UCSD-AML1 (cell line): Measurements from ENCODE around the gene MPIG6B.
A peak's percentile ranks its signal among the peaks of the same experiment; 100 is the strongest.

Source experiments
- DNase-seq: peaks from one replicate; lab custom pipeline; 2025; ENCODE audit not compliant: unreplicated experiment; lab: John Stamatoyannopoulos, UW

Gene MPIG6B

DNA sequence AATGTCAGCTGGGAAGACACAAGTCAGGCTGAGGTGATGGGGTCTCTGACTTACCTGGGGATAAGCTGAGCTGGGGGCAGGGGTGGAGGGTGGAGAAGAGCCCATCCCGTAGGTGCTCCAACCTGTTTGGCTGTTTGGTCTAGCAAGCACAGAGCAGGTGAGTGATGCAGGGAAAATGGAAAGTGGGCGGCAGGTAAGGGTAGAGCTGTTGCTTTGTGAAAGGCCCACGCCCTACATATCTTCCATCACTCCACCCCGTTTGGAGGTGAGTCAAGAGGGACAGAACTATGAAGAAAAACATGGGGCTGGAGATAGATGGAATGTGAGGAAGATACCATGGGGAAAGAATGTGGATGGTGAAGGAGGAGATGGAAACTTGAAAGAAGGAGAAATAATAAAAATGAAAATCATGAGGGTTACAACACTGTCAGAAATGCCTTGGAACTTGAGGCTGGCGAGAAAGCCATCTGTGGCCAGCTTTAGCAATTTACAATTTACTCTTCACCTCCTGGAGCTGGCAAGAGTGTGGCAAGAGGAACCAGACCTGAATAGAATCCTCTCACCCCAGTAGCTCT lies 2.9 kb upstream of the MPIG6B start:
- DNase-seq, result no peak

DNA sequence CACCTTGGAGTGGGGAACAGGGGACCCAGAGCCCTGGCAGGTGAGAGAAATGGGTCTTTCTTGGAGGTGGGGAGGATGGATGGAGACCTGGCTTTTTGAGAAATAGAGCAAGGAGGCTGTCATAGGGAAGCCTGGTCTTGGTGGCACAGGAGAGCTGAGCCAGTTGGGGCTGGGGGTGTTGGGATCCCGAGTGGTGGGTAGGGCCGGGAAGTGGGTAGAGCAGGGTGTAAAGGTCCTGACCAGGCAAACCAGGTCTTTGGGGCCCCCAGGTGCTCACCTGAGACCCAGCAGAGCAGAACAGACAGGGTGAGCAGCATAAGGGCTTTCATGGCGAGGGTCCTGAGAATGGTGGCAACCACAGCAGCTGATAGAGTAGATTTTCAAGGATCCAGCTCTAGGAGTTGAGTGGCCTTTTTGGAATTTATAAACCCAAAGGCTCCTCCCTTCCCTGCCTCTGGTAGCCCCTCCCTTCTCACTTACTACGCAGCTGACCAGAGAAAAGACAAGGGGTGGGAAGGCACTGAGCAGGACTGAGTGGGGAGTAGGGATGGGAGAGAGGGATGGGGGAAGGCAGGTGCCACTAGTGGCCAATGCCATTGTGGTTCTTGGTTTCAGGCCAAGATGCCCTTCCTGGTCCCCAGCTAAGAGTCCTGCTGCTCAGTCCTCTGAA lies 1.7 kb upstream of the MPIG6B start, which contains the start of gene LY6G6C:
Gene LY6G6C (minus strand): TSS at position 396 of the 670 bp plus-strand sequence. CDS start 67 bp downstream, at position 329.
- DNase-seq, result no peak

DNA sequence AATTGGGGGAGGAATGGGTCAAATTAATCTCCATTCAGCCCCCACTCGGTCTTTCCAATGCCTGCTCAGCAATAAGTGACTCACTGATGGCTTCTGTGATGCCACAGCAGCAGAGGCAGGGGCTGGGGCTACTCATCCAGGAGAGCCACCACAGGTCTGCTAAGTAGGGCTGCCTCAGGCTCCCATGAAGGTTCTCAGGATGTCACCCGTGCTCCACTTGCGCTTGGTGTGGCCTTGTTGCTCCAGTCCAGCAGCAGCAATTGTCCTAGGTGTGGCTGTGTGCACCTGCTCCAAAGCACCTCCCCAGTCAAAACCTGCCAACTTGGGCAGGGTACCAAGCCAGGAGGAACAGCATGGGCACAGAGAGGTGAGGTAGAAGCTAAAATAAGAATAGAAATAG lies 1.0 kb upstream of the MPIG6B start:
- no peak for DNase-seq

- no peak for DNase-seq
Observed at GRCh38 chr6:31723980-31724691, 963 bp downstream of the MPIG6B start.

DNA sequence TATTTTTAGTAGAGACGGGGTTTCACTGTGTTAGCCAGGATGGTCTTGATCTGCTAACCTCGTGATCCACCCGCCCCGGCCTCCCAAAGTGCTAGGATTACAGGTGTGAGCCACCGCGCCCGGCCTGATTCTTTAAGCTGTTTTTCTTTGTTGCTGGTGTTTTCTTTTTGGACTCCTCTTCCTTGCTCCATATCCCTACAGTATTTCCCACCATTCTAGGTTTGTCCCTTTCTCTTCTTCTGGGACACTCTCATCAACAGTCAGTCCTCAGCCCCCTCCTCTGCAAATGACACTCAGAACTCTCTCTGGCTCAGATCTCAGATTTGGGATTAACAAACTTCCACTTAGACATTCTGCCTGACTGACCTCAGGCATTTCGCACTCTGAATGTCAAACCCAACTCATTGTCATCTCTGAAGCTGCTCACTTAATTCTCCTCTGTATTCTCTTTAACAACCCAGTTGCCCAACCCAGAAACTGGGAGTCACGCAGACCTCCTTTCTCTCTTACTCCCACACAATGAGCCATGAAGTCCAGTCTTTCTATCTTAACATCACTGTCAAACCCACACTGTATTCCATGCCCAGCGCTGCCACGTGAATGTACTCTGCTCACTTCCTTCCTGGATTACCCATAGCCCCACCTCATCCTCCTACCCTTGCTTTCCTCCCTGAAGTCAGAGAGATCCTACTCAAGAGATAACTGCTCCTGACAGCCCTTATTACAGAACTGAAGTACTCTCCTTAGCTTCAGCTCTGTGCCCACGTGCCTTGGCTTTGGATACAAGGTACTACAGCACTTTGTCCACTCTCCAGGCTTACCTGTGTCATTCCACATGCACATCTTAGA lies 2.6 kb downstream of the MPIG6B start:
- peak; percentile 63 for DNase-seq

DNA sequence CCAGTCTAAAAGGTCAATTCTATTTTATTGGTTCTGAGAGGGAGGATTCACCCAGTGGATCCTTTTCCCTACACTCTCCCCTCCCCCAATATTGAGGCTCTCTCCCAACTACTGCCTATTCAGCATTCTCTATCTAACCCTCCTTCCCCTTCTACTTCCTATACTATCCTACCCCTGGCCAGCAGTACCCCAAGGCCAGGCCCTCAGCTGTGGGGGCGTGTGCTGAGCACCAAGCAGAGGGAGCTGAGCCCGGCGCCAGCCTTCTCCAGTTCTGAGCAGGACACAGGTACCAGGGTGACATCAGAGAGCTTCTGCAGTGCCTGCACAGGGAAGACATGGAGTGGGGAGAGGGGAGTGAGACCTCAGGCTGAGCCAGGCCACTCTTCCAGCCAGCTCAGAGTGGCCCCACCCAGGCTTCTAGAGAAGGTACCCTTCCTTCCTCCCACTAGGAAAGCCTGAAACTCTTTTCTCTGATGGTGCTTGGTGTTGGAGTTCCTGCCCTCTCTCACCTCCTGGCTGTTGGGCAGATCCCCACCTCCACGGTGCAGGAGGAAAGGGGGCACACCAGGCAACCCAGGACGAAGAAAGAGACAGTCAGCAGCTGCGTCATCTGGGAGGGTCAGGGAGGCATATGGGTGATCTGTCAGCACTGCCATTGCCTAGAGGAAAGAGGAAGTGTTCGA lies 4.0 kb downstream of the MPIG6B start:
- peak; percentile 71 for DNase-seq

GRCh38 chr6:31727717-31728671 lies 4.8 kb downstream of the MPIG6B start:
- no peak for DNase-seq

GRCh38 chr6:31728767-31729514 lies 5.8 kb downstream of the MPIG6B start, which contains the start of gene DDAH2:
TSS of gene DDAH2 (minus strand) at chr6:31729299. CDS start at chr6:31729161, 138 bp downstream.
- DNase-seq, result no peak

- DNase-seq, result peak; percentile 94
Observed at GRCh38 chr6:31729515-31729978, 6.4 kb downstream of the MPIG6B start.

- peak; percentile 92 for DNase-seq
Observed at GRCh38 chr6:31729979-31730630, 6.9 kb downstream of the MPIG6B start.

- no peak for DNase-seq
Observed at GRCh38 chr6:31730631-31731086, 7.5 kb downstream of the MPIG6B start.

DNA sequence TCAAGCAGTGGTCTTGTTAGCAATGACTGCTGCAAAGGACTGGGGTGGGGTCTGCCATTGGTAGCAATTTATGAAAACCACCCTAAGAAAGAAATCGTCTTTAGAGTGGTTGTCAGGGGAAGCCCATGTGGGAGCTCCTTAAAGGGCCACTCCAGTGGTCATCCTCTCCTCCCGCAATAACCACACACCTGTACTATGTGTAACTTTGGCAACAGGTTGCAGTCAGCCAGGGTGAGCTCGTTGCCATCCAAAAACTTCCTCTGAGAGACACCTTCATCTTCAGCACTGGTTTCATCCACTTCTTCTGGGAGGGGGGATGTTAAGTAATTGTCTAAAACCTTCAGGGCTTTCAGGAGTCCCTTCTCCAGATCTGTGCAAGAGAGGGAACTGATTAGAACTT lies 8.9 kb downstream of the MPIG6B start:
- no peak for DNase-seq

- no peak for DNase-seq
Observed at GRCh38 chr6:31733734-31734133, 10.6 kb downstream of the MPIG6B start.

GRCh38 chr6:31734247-31734820 lies 11.2 kb downstream of the MPIG6B start:
- DNase-seq, result no peak

GRCh38 chr6:31734821-31735406 lies 11.7 kb downstream of the MPIG6B start:
- peak; percentile 78 for DNase-seq

DNA sequence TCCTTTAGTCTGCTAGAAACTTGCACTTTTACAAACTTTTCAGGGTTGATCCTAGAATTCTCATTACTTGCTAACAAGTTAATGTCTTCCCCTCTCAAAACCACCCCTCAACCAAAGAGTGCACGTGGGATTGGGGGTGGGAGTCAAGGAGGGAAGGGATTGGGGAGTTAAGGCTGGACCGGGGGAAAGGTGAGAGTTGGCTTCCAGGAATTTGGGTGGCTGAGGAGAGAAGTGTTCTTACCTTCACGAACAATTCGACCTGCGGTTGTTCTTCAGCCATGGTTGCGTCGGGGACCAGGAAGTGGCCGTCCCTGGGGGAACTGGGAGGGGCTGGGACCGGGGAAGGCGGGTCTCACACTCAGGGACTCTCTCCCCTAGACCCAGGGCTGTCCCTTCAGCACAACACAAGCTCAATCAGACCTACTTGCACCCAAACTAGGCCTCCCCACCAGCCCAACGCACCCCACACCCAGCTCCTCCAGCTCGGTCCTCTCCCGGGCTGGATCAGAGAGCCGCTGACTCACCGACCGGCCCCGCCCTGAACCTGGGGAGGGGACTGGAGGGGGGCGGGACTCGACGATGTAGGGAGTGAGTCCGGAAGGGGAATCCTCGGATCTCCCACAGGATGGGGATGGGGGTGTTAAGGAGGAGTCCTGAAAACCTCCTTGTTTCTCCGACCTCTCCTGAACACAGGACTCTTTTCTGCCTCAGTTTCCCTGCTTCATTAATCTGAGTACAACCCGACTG lies 13.0 kb downstream of the MPIG6B start, which contains the start of gene CLIC1:
Gene CLIC1 (minus strand): TSS at position 510 of the 747 bp plus-strand sequence. CDS start 230 bp downstream, at position 280.
- DNase-seq, result peak; percentile 91
